Thyroid gland (tissue), 4 donors: ENCODE measurements around the gene CACNA1D. TPM values are rescaled to one million over a fixed set of nuclear protein-coding genes. Genes with fewer than 3 reads are reported as not detected.

Experiments
- DNase-seq, 2 donors: peaks; one replicate each; pipeline ENCODE4 v3.0.0-alpha.2; 2019
- H3K27ac ChIP-seq, 3 donors: fragments of 200-600 bp; sonication (generic); 1 replicate in 2 of 3; 2 replicates in 1 of 3; pipeline ENCODE4 v1.5.1; 2016 to 2019; ENCODE audit warnings: mild to moderate bottlenecking in 1 of 3, moderate library complexity in 1 of 3
- H3K27me3 ChIP-seq: fragments of 200-600 bp; sonication (generic); one replicate; pipeline ENCODE4 v1.5.1; 2019
- H3K36me3 ChIP-seq, 2 donors: fragments of 200-600 bp; sonication (generic); one replicate each; pipeline ENCODE4 v1.5.1; 2016 to 2019
- H3K4me1 ChIP-seq, 2 donors: fragments of 200-600 bp; sonication (generic); one replicate each; pipeline ENCODE4 v1.5.1; 2017 to 2019
- H3K4me3 ChIP-seq, 3 donors: fragments of 200-600 bp; sonication (generic); replicated peaks in 1 of 3; 1 replicate in 2 of 3; 2 replicates in 1 of 3; pipeline ENCODE4 v1.5.1; 2016; ENCODE audit warnings: mild to moderate bottlenecking in 1 of 3
- H3K9me3 ChIP-seq: fragments of 200-600 bp; sonication (generic); one replicate; pipeline ENCODE4 v1.5.1; 2017
- CTCF ChIP-seq, 6 experiments: fragments of 200-600 bp in 3 of 6; fragments of 450-650 bp in 3 of 6; sonication (generic) in 3 of 6; IDR thresholded peaks; one replicate each; pipeline ENCODE4 v1.5.1; 2016 to 2019; ENCODE audit warnings: antibody characterized with exemption in 6 of 6, mild to moderate bottlenecking in 2 of 6, inconsistent platforms in 1 of 6, moderate library complexity in 1 of 6
- POLR2A ChIP-seq, 2 donors: fragments of 450-650 bp; IDR thresholded peaks; one replicate each; pipeline ENCODE4 v1.6.1; 2017; ENCODE audit warnings: antibody characterized with exemption in 2 of 2, mild to moderate bottlenecking in 2 of 2, moderate library complexity in 1 of 2
- WGBS, 2 donors: methylation state at CpG; one replicate each; pipeline ENCODE4 v1.1.5; 2017; 5-methylcytosine and 5-hydroxymethylcytosine counted together
- intact Hi-C: fragments of 100-400 bp; cut with DNase I; formaldehyde crosslinking; loops from one replicate; pipeline ENCODE4 v1.15.1; 2023
- total RNA-seq, 4 donors: library from RNA; depleted of rRNA; stranded (reverse); fragments of >200 nt; gene quantifications; one replicate each; pipeline ENCODE4 v1.2.3, GENCODE V29; 2016

CACNA1D gene
- total RNA-seq, 4 donors from 2014 or later = 7.1 to 46.1 (median 27.3) TPM

- Histone ChIP-seq H3K27me3 (no peaks in the 10 kb centered on the region), H3K9me3 (no peaks in the 10 kb centered on the region), H3K36me3 (no peaks in the 10 kb centered on the region), H3K4me3 (no peak overlapping the region), H3K27ac (no peak overlapping the region), H3K4me1 (peaks cover 7 to 8% of the 10 kb centered on the region in 2 donors)
- WGBS, 2 donors = 70% methylated on average over 10 of the region's 10 CpGs
- intact Hi-C loops = no loop called here
- TF ChIP-seq POLR2A (IDR thresholded peaks at IDR 0.05) (no peak), CTCF (IDR thresholded peaks at IDR 0.05) (no peak)
- DNase-seq = no peak
Measured at GRCh38 chr3:53813876-53814275, 319.5 kb downstream of the CACNA1D start.

- H3K27me3 ChIP-seq = no peaks in the 10 kb centered on the region
- no peak overlapping the region for H3K27ac ChIP-seq
- no peaks in the 10 kb centered on the region for H3K36me3 ChIP-seq
- 97 to 99% methylated on average over 4 of the region's 4 CpGs for WGBS, 2 donors
- TF ChIP-seq POLR2A (IDR thresholded peaks at IDR 0.05) (no peak), CTCF (IDR thresholded peaks at IDR 0.05) (no peak)
- no peaks in the 10 kb centered on the region for H3K9me3 ChIP-seq
- DNase-seq = no peak
- H3K4me1 ChIP-seq = peaks cover 7 to 8% of the 10 kb centered on the region in 2 donors
- intact Hi-C loops = no loop called here
- no peak overlapping the region for H3K4me3 ChIP-seq
Measured at GRCh38 chr3:53815067-53815466, 320.7 kb downstream of the CACNA1D start.

- intact Hi-C loops = no loop called here
- peaks cover 7 to 8% of the 10 kb centered on the region in 2 donors for H3K4me1 ChIP-seq
- H3K27me3 ChIP-seq = no peaks in the 10 kb centered on the region
- no peak for DNase-seq
- no peaks in the 10 kb centered on the region for H3K36me3 ChIP-seq
- no peak overlapping the region for H3K4me3 ChIP-seq
- 97% methylated on average over 7 of the region's 7 CpGs for WGBS, 2 donors
- TF ChIP-seq POLR2A (IDR thresholded peaks at IDR 0.05) = no peak
- no peak for TF ChIP-seq CTCF (IDR thresholded peaks at IDR 0.05)
- H3K9me3 ChIP-seq = no peaks in the 10 kb centered on the region
- no peak overlapping the region for H3K27ac ChIP-seq
Measured at GRCh38 chr3:53815651-53816050, 321.2 kb downstream of the CACNA1D start.

DNA sequence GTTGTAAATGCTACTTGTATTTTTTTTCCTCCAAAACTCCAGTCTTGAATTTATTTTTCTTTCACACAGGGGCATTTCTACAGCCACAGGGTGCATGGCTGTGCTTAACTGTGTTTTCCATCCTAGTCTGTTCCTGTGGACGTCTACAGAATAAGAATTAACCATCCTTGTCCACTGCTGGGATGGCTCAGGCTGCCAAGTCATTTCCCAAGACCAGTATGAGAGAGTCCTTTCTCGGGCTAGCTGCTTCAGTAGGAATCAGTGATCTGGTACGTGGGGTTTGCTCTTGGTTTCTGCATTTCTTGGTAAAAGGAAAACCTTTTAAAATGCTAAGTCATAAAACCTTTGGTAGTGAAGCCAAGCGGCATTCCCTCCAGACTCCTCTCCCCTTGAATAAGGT, 322.0 kb downstream of the CACNA1D start:
- no peaks in the 10 kb centered on the region for H3K27me3 ChIP-seq
- no peaks in the 10 kb centered on the region for H3K36me3 ChIP-seq
- intact Hi-C loops = no loop called here
- peaks cover 7 to 8% of the 10 kb centered on the region in 2 donors for H3K4me1 ChIP-seq
- H3K4me3 ChIP-seq = no peak overlapping the region
- H3K9me3 ChIP-seq = no peaks in the 10 kb centered on the region
- H3K27ac ChIP-seq = no peak overlapping the region
- peak; percentile 69 to 73 for DNase-seq
- no peak for TF ChIP-seq CTCF (IDR thresholded peaks at IDR 0.05)
- TF ChIP-seq POLR2A (IDR thresholded peaks at IDR 0.05) = no peak
- WGBS, 2 donors = 48 to 64% methylated on average over 4 of the region's 4 CpGs

GRCh38 chr3:53817211-53817610, 322.8 kb downstream of the CACNA1D start:
- DNase-seq = no peak
- Histone ChIP-seq H3K4me3 (no peak overlapping the region), H3K4me1 (peaks cover 7 to 8% of the 10 kb centered on the region in 2 donors), H3K27ac (no peak overlapping the region), H3K27me3 (no peaks in the 10 kb centered on the region), H3K36me3 (no peaks in the 10 kb centered on the region), H3K9me3 (no peaks in the 10 kb centered on the region)
- intact Hi-C loops = no loop called here
- WGBS, 2 donors = 88 to 95% methylated on average over 6 of the region's 6 CpGs
- TF ChIP-seq POLR2A (IDR thresholded peaks at IDR 0.05) = no peak
- TF ChIP-seq CTCF (IDR thresholded peaks at IDR 0.05) = no peak
